NAMALWA (cell line): ENCODE results near the gene EMC10.
"Not testable (repeated sequence)": the region's sequence is repeated elsewhere in the genome, so short reads cannot be mapped to it uniquely, and the experiment has no call there.

Experiments used
- DNase-seq: peaks from one replicate; pipeline ENCODE4 v3.0.0-alpha.2; 2015; ENCODE audit warnings: low spot score

Gene EMC10

DNA sequence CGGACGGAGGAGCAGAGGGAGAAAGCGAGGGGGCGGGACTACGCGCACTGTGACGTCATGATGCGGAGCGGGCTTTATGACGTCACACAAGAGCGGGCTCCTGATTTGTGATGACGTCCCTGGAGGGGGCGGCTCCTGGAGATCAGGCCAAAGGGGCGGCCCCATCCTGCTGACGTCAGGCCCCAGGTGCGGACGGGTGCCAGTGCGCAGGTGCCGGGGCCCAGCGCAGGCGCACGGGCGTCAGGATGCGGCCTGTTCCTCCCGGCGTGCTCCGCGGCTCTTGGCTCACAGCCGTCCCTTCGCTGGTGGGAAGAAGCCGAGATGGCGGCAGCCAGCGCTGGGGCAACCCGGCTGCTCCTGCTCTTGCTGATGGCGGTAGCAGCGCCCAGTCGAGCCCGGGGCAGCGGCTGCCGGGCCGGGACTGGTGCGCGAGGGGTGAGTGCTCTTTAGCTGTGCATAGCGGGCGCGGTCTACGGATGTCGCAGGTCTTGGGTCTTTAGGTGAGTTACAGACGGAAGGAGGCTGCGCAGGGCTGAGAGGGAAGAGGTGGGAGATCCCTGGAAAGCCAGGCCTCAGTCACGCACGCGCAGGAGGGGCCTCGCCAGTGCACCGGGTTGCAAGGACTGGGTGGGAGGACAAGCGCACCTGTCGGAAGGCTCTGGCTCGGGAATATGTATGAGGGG is at the start of gene EMC10, which contains the start of gene GARIN5A:
EMC10 (plus strand) TSS at position 284 of the 683 bp plus-strand sequence; CDS start at position 322, 38 bp downstream.
GARIN5A (minus strand) TSS at position 625 of the 683 bp plus-strand sequence; CDS start at position 165, 460 bp downstream.
- peak; percentile 97 for DNase-seq

DNA sequence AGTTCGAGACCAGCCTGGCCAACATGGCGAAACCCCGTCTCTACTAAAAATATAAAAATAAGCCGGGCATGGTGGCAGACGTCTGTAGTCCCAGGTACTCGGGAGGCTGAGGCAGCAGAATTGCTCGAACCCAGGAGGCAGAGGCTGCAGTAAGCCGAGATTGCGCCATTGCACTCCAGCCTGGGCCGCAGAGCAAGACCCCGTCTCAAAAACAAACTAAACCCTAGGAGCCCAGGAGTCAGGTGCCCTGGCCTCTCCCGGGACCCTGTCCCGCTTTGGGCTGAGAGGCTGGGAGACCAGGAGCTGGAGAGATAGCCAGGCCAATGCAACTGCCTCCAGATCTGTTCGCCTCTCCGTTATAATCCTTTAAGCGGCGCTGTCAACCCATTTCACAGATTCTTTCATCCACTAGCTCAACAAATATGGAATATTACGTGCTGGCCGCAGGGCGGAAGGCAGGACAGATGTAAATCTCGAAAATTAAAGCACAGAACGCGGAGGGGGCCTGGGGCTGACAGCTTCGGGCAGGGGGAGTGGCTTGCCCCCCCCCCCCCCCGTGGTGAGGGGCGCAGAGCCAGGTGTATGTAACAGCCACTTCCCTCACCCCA is 48.9 kb upstream of the EMC10 start:
- no peak for DNase-seq

DNA sequence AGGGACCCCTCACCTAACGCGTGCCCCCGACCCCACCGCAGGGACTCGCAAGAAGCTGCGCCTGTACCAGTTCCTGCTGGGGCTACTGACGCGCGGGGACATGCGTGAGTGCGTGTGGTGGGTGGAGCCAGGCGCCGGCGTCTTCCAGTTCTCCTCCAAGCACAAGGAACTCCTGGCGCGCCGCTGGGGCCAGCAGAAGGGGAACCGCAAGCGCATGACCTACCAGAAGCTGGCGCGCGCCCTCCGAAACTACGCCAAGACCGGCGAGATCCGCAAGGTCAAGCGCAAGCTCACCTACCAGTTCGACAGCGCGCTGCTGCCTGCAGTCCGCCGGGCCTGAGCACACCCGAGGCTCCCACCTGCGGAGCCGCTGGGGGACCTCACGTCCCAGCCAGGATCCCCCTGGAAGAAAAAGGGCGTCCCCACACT is 48.3 kb upstream of the EMC10 start:
- no peak for DNase-seq

DNA sequence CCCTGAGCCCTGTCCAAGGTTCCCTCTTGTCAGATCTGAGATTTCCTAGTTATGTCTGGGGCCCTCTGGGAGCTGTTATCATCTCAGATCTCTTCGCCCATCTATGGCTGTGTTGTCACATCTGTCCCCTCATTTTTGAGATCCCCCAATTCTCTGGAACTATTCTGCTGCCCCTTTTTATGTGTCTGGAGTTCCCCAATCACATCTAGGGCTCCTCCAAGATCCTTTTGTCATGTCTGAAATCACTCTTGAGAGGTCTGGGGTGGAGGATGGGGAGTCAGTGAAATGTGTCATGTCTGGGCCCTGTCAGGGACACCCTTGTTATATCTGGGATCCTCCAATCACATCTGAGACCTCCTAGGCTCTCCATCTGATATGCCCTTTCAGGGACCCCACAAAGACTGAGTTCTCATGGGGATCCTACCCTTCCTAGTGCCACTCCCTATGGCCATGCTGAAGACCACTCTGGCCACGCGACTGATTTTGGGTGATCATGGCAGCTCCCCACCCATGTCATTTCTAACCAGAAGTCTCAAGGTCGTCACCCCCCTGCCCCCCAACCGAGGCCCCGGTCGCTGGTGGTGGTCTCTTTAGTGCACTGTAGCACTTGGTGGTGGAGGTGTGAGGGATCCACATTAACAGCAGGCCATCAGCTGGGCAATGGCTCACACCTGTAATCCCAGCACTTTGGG is 47.4 kb upstream of the EMC10 start:
- DNase-seq, result peak; percentile 39

DNA sequence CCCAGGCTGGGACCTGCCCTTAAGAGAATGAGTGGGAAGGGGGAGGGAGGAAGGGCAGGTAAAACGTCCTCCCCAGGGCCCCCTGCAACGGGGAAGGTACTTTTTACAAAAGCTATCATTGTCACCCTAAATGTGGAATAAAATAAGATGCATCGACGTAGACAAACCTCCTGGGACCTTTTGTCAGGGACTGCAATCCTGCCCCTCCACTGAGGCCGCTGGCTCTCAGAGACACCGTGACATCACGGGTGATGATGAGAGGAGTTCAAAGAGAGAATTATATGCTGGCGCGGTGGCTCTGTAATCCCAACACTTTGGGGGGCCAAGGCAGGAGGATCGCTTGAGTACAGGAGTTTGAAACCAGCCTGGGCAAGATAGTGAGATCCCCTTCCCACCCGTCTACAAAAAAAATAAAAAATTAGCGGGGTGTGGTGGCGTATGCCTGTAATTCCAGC is 45.4 kb upstream of the EMC10 start:
- DNase-seq, result peak; percentile 70

DNA sequence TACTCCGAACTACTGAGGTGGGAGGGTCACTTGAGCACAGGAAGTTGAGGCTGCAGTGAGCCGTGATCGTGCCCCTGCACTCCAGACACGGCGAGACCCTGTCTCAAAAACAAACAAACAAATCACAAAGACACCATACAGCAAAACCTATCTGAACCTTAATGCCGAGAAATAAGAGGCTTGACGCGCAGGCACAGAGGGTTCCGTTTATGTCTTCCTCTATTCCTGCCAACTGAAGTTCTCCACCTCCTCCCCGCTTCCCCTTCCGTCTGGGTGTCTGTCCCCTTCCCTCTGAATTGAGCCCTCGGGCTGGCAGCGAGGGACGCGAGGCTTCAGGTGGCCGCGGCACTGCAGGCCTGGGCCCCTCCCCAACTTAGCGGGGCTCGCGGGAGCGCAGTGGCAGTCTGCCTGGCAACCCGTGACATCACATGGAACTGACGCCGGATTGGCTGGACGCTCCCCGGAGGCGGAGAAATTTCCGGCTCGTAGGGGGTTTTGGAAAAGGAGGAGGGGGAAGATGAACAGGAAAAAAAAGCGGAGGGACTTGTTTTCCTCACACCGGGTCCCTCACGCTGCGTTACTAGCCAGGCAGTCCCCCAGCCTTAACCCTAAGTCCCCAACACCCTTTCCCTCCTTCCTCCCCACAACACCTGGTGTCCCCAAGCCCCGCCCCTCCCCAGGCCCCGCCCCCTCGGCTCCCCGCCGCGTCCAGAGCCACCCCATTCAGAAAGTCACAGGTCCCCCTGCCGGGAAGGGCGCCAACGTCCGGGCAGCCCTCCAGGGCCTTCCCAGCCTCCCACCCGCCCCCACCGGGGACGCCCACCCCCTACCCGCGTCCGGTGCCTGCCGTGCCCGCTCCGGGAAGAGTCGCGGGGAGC is 44.7 kb upstream of the EMC10 start:
- DNase-seq, result peak; percentile 90

DNA sequence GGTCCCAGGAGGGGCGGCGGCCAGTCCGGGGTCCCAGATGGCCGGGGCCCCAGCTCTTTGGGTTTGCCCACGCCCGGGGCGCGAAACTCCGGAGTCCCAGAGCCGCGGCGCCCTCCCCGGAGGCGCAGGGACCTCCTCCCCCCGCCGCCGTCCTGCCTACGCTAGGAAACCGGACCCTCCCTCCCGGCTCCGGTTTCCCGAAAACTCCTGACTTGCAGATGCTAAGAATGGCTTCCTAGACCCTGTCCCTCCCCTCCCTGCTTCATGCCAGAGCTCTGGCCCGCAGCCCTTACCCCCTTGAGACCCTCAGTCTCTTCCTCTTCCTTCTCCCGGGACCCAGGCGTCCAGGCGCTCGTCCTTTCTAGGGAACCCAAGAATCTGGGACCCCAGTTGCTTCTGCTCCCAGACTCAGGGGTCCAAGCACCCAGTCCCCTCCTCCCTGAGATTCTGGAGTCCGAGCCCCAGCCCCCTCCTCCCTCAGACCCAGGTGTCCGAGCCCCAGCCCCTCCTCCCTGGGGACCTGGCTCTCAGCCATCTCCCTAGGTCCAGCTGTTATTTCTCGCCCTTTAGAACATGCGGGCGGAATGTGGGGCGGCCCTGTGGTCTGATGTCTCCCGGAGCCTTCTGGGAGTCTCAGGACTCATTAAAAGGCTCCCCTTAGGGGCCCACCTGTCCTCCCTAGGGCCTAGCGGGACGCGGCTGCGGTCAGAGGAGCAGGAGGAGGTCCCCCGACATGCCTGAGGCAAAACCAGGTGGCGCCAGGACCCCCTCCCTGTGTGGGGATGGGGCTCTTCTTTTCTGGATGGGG is 43.9 kb upstream of the EMC10 start, which contains the start of gene MYBPC2:
MYBPC2 (plus strand) TSS at position 672 of the 808 bp plus-strand sequence; CDS start at position 734, 62 bp downstream.
- peak; percentile 77 for DNase-seq

DNA sequence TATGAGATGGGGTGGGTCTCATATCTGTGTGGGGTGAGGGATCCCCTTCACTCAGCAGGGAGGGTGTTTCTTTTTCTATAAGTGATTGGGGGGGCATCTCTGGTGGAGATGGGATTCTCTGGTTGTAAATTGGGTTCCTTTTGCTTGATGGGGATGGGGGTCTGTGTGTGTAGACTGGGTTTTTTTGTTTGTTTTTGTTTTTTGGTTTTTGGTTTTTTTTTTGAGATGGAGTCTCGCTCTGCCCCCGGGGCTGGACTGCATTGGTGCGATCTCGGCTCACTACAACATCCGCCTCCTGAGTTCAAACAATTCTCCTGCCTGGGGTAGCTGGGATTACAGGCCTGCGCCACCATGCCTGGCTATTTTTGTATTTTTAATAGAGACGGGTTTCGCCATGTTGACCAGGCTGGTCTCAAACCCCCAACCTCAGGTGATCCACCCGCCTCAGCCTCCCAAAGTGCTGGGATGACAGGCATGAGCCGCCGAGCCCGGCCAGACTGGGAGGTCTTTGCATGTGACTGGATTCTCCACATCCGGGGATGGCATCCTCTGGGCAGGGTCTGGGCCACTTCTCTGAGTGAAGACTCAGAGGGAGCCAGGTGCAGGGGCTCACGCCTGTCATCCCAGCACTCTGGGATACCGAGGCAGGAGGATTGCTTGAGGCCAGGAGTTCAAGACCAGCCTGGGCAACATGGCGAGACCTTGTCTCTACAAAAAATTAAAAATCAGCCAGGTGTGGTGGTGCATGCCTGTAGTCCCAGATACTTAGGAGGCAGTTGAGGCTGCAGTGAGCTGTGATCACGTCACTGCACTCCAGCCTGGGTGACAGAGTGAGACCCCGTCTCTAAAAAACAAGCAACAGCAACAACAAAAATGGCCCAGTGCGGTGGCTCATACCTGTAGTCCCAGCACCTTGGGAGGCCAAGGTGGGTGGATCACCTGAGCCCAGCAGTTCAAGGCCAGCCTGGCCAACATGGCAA is 42.8 kb upstream of the EMC10 start:
- DNase-seq, result peak; percentile 59

DNA sequence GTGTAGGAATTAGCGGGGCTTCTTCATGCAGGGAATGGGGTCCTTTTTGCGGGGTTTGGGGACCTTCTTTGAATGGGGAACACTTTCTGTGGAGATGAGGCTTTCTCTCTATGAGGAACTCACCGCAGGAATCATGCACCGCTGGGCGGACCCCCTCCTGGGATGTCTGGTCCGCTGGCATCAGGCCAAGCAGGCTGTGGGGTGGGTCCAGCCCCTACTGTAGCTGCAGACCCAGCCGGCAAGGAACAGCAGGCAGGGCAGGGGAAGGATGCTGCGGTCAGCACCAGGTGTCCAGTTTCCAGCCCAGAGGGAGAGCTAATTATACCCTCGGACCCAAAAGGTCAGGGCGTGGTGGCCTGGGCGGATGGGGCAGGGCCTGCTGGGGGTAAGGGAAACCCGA is 41.8 kb upstream of the EMC10 start:
- DNase-seq, result peak; percentile 86

DNA sequence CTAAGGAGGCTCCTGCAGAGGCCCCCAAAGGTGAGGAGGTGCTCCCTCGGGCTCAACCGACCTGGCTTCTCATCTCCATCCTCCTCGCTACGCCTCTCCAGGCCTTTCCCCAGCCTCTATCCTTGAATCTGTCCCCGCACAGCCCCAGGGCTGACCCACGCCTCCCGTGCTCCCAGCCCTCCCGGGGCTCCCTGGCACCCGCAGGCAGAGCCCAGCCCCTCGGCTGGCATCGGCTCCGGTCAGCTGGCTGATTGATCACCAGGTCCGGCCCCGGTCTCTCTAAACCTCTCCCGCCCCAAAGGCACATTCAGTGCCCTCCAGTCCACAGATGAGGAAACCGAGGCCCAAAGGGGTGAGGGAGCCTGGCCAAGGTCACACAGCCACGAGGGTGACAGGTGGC is 41.1 kb upstream of the EMC10 start:
- DNase-seq, result no peak

DNA sequence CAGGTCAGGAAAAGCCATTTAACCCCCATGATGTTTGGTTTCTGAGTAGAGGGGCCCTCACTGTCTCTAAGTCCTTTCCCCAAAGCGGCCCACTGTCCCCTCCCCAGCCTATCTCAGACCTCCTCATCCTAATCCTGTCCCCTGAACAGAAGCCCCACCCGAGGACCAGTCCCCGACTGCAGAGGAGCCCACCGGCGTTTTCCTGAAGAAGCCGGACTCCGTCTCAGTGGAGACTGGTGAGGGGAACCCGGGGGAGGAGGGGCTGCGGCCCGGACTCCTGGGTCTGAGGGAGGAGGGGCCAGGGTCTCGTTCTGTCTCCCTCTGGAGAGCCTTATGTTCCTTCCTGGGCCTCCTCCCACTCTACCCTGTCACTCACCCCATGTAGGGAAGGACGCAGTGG is 40.7 kb upstream of the EMC10 start:
- DNase-seq, result no peak

DNA sequence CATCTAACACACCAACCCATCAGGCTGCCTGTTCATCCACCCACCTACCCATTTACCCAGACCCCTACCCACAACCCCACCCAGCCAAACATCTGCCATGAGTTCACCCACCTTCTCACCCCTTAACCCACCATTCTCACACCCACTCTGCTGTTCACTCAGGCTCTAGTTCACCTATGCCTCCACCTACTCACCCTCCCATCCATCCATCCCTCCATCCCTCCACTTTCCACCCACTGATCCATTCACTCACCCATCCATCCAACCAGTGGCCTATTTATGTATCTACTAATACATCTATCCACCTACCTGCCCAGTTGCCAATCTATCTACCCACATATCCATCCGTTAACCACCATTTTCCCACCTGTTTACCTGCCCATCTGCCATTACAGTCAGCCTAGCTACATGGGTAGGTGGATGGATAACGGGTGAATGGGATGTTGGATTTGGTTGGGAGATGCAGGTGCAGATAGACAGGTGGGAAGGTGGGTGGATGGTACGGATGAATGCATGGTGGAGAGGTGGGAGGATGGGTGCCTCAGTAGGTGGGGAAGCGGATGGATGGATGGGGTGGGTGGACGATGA is 38.4 kb upstream of the EMC10 start:
- DNase-seq, result no peak

DNA sequence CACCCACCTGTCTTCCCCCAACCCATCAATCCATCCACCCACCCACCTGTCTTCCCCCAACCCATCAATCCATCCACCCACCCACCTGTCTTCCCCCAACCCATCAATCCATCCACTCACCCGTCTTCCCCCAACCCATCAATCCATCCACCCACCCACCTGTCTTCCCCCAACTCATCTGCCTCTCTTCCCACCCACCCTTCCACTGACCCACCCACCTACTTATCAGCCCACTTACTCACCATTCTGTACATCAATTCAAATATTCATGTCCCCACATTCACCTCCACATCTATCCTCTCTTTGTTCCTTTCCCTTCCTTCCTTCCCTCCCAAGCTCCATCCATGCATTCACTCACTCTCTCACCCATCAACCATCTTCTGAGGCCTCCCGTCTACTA is 37.2 kb upstream of the EMC10 start:
- DNase-seq, result not testable (repeated sequence)

DNA sequence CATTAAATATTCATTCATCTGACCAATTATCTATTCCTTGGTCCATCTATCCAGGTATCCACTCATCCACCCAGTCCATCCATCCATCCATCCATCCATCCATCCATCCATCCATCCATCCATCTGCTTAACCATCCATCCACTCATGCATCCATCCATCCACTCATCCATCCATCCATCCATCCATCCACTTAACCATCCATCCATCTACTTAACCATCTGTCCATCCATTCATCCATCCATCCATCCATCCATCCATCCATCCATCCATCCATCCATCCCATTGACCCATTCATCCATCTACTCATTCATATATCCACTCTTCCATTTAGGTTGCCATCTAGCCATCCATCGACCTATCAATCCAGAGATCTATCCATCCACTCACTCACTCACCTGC is 32.2 kb upstream of the EMC10 start:
- no peak for DNase-seq

DNA sequence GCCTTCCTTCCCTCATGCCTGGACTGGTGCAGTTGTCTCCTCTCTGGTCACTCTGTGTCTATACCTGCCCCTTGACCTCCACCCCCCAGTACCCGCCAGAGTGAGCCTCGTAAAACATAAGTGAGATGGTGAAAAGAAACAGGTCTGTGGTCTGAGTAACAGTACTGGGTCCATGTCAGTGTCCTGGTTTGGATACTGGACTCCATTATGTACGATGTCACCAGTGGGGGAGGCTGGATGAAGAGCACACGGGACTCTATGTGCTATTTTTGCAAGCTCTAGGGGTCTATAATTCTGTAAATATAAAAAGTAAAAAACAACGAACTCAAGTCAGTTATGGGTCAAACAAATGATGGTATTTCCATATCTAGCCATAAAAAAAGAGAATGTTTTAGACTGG is 29.3 kb upstream of the EMC10 start:
- DNase-seq, result no peak

DNA sequence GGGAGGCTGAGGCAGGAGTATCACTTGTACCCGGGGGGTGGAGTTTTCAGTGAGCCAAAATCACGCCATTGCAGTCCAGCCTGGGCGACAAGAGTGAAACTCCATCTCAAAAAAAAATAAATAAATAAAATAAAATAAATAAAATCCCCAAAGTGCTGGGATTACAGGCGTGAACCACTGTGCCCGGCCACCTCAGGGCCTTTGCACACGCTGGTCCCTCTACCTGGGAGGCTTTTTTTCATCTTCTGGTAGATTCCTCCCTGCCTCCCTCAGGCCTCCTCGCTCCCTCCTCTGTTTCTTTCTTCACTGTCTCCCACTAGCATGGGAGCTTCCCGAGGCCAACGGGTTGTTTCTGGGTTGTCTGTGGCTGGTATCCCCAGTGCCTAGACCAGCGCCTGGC is 28.6 kb upstream of the EMC10 start:
- DNase-seq, result no peak

DNA sequence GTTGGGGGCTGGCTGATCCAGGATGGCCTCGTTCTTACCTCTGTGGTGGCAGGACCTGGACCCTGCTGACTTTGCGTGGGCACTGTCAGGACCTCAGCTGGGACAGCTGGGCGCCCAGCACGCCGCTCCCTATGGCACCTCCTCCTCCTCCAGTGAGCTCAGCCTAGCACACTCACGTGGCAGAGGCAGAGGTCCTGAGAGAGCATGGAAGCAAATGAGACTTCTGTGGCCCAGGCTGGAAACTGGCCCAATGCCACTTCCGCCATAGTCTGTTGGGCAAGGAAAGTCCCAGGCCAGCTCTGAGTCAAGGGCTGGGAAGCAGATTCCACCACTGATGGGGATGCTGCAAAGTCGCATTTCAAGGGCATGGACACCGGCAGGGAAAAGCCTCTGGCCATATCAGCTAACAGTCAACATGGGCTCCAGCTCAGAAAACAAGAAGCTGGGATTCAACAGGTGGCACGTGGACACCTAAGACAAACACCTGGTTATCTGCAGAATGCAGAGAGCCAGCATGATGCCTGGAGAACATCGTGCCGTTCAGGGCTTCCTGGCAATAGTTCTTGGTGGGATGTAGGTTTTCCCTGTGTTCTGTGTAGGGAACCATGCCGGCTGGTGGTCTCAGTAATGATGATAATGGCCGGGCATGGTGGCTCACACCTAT is 26.9 kb upstream of the EMC10 start:
- DNase-seq, result no peak

DNA sequence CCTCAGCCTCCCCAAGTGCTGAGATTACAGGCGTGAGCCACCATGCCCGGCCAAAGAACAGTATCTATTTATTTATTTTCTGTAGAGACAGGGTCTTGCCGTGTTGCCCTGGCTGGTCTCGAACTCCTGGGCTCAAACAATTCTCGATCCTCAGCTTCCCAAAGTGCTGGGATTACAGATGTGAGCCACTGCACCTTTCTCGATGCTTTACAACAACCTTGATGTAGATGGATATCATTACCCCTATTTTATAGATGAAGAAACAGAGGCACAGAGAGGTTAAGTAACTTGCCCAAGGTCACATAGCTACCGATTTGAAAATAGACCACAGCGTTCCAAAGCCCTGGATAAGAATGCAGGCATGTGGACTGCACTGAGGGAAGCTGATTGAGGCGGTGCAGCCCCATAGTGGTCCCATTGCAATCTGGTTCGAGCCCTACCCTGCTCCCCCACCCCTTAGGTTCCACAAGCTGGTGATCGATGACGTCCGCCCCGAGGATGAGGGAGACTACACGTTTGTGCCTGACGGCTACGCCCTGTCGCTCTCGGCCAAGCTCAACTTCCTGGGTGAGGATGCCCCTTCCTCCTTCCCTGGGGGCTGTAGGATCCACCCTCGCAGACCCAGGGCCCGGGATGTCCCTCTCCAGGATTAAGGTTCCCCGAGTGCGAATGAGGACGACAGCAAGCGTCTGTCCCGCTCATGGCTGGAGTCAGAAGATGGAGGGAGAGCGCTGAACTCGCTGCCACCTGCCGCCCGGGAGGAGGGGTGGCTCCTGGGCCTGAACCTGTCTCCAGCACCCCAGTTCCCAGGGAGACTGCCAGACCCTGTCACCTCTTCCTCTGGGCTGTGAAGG is 25.7 kb upstream of the EMC10 start:
- no peak for DNase-seq
